OCI-LY7 (cell line): ENCODE data around the gene LRBA.

ENCODE experiments used
- EZH2phosphoT487 ChIP-seq: fragments of 200-600 bp; sonication (generic); IDR thresholded peaks from 2 replicates; pipeline ENCODE4 v1.6.1; 2018; ENCODE audit warnings: low read depth, borderline replicate concordance, mild to moderate bottlenecking, mixed run types, antibody characterized with exemption, low read length, moderate library complexity, mixed read lengths
- TF ChIP-seq, protein P1 (sequence below): fragments of 200-600 bp; sonication (generic); conservative IDR thresholded peaks from 2 replicates; pipeline ENCODE4 v1.5.1; 2014; ENCODE audit warnings: mild to moderate bottlenecking, antibody characterized with exemption, low read length, moderate library complexity, mixed read lengths

DNA sequence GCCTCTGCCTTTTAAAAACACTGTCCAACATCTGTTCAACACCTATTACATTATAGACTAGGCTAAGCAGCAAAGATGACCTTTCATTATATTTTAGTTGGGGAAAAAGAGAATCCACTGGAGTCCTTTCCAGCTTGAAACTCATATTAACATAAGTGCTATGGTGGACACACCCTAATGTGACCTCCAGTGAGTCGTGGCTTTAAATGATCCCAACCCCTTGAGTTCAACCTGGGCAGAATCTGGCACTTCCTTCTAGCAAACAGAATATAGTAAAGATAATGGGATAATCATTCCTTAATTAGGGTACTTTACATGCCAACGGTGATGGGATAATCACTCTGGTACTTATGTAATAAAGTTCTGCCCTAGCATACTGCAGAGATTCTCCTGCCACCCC lies 270.5 kb downstream of the LRBA start:
- TF ChIP-seq, protein P1, sequence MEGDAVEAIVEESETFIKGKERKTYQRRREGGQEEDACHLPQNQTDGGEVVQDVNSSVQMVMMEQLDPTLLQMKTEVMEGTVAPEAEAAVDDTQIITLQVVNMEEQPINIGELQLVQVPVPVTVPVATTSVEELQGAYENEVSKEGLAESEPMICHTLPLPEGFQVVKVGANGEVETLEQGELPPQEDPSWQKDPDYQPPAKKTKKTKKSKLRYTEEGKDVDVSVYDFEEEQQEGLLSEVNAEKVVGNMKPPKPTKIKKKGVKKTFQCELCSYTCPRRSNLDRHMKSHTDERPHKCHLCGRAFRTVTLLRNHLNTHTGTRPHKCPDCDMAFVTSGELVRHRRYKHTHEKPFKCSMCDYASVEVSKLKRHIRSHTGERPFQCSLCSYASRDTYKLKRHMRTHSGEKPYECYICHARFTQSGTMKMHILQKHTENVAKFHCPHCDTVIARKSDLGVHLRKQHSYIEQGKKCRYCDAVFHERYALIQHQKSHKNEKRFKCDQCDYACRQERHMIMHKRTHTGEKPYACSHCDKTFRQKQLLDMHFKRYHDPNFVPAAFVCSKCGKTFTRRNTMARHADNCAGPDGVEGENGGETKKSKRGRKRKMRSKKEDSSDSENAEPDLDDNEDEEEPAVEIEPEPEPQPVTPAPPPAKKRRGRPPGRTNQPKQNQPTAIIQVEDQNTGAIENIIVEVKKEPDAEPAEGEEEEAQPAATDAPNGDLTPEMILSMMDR, result no peak
- no peak for TF ChIP-seq EZH2phosphoT487
